GM12891 (cell line): ENCODE data around the gene TMPRSS7.

ENCODE experiments used
- PAX5 ChIP-seq: IDR thresholded peaks from 2 replicates; pipeline ENCODE4 v1.6.1; 2011; ENCODE audit warnings: low read length, moderate library complexity, mild to moderate bottlenecking; ENCODE audit not compliant: insufficient read depth, severe bottlenecking
- POLR2A ChIP-seq: IDR thresholded peaks from 2 replicates; pipeline ENCODE4 v1.6.1; 2011; ENCODE audit warnings: low read depth, low read length, control low read depth
- POLR2AphosphoS5 ChIP-seq: IDR thresholded peaks from 2 replicates; pipeline ENCODE4 v1.6.1; 2011; ENCODE audit warnings: low read depth, low read length, control low read depth
- POU2F2 ChIP-seq: IDR thresholded peaks from 2 replicates; pipeline ENCODE4 v1.6.1; 2011; ENCODE audit warnings: low read depth, mild to moderate bottlenecking, control low read depth, low read length, moderate library complexity
- SPI1 ChIP-seq: IDR thresholded peaks from 2 replicates; pipeline ENCODE4 v1.6.1; 2011; ENCODE audit warnings: low read depth, low read length, control low read depth
- TAF1 ChIP-seq: IDR thresholded peaks from 2 replicates; pipeline ENCODE4 v1.6.1; 2011; ENCODE audit warnings: low read depth, low read length, control low read depth

GRCh38 chr3:112111785-112112402 is 77.4 kb downstream of the TMPRSS7 start:
- TF ChIP-seq POLR2A (no peak), POLR2AphosphoS5 (no peak), TAF1 (no peak), PAX5 (no peak), SPI1 (no peak), POU2F2 (no peak)
